GM18511 (cell line): ENCODE results near the gene CCDC92.
"Not testable (repeated sequence)": the region's sequence is repeated elsewhere in the genome, so short reads cannot be mapped to it uniquely, and the experiment has no call there.

Experiments
- ATAC-seq: cut with Tn5 transposase; IDR thresholded peaks from one replicate; pipeline ENCODE4 v1.9.1; 2021; ENCODE audit warnings: mild to moderate bottlenecking, moderate library complexity; ENCODE audit not compliant: unreplicated experiment

Gene CCDC92

GRCh38 chr12:123912415-123913380 lies 59.9 kb downstream of the CCDC92 start:
- ATAC-seq: no peak

- not testable (repeated sequence) for ATAC-seq
These were observed 60.8 kb downstream of the CCDC92 start for GRCh38 chr12:123911672-123912409.

GRCh38 chr12:123910761-123911193 lies 61.9 kb downstream of the CCDC92 start:
- ATAC-seq: no peak

- ATAC-seq: no peak
These were observed 62.6 kb downstream of the CCDC92 start for GRCh38 chr12:123910057-123910456.

GRCh38 chr12:123908884-123909725 lies 63.5 kb downstream of the CCDC92 start:
- no peak for ATAC-seq

DNA sequence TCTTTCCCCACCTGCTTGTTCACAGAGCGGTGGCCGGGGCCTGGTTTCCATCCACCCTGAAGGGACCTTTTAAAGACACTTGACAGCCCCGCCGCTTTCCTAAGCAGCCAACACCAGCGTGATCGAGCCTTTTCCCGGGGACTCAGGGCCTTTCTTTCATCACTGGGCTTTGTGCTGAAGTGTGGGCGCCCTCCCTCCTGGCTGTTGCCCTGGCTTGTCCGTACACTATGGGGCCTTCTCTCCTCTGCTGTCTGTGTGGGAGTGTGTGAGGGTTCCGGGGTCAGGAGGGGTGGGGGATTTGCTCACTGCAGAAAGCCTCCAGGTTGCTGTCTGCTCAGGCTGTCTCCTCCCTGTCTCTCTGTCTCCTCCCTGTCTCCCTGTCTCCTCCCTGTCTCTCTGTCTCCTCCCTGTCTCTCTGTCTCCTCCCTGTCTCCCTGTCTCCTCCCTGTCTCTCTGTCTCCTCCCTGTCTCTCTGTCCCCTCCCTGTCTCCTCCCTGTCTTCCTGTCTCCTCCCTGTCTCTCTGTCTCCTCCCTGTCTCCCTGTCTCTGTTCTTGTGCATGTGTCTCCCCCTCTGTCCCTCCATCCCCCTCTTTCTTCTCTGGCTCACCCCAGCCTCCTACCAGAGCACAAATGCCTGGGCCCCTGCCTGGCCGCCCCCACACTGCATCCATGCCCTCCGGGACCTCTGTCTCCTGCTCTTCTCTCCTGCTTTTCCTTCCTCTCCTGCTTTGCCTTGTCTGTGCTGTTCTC lies 64.7 kb downstream of the CCDC92 start:
- no peak for ATAC-seq

GRCh38 chr12:123906711-123907420 lies 65.8 kb downstream of the CCDC92 start:
- no peak for ATAC-seq

DNA sequence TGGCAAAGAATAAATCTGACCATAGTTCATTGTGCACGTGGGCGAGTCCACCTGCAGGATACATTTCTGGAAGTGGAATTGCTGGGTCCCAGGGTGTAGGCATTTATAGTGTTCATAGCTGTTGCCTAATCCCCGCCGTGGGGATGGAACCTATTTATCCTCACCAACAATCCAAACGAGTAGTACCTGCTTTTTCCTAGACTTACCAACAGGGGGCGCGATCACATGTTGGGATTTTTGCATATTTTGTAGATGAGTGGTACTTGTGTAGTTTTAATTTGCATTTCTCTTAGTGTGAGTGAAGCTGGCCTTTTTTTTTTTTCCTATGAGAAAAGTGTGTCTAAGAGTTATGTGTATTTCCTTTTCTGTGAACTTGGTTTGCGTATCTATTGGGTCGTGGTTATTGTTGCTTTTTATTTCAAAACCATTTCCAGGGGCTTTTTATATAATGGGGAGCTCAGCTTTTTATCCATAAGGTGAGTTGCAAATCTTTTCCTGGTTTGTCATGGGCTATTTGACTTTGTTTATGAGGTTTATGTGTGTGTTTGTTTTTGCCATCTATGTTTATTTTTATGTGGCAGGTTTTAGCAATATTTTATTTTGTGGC lies 67.2 kb downstream of the CCDC92 start:
- no peak for ATAC-seq

- ATAC-seq: no peak
These were observed 69.1 kb downstream of the CCDC92 start for GRCh38 chr12:123903301-123904065.

DNA sequence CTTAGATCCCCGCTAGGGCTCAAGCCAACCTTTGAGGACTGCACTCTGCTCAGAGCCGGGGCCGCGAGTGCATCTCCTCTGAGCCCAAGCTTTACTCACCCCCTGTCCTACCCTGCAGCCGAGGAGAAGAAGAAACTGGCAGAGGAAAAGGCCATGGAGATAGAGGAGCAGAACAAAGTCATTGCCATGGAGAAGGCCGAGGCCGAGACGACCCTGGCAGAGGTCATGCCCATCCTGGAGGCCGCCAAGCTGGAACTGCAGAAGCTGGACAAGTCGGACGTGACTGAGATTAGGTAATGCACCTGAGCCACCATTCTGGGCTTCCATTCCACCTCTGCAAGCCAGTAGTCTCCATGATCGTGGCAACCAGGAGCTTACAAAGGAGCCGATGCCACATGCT lies 69.8 kb downstream of the CCDC92 start:
- ATAC-seq: no peak

GRCh38 chr12:123900871-123901376 lies 71.7 kb downstream of the CCDC92 start:
- ATAC-seq: no peak

DNA sequence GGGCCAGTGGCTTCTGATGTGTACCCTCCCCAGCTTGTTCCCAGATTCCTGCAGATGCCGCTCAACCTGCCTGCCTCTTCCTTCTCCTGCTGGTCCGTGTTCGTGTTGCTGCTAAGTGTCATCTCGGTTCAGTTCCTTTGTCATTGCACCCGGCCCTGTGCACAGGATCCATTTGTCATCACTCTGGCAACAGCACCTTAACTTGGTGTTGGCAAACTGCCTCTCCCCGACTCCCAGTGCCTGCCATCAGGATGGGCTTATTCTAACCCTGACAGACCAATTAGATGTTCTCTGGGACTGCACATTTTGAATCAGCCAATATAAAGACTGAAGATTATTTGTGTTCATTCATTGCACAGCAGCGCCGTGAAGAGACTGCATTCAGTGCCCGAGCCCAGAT lies 73.3 kb downstream of the CCDC92 start:
- ATAC-seq: no peak

DNA sequence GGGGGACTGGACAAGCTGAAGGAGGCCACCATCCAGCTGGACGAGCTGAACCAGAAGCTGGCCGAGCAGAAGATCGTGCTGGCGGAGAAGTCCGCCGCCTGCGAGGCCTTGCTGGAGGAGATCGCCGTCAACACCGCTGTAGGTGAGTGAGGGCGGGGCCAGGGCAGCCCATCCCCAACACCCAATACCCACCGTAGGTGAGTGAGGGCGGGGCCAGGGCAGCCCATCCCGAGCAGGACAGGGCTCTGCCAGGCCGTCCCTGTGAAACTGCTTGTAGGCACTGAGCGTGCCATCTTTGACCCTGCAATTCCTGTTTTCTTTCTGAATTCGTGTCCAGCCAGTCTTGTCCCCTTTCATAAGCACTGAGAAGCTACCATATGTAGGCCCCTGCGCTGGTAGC lies 74.0 kb downstream of the CCDC92 start:
- no peak for ATAC-seq

DNA sequence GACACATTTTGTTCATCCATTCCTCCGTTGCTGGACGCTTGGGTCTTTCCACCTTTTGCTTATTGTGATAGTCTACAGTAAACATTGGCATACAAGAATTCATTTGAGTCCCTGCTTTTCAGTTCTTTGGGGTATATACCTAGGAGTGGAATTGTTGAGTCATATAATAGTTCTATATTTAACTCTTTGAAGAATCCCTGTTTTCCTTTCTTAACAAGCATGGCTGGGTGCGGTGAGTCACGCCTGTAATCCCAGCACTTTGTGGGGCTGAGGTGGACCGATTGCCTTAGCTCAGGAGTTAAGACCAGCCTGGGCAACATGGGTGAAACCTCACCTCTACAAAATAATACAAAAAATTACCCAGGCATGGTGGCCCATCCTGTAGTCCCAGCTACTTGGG lies 75.4 kb downstream of the CCDC92 start:
- ATAC-seq: no peak

GRCh38 chr12:123896767-123897166 lies 75.9 kb downstream of the CCDC92 start:
- no peak for ATAC-seq

GRCh38 chr12:123895451-123895850 lies 77.2 kb downstream of the CCDC92 start:
- ATAC-seq: no peak

DNA sequence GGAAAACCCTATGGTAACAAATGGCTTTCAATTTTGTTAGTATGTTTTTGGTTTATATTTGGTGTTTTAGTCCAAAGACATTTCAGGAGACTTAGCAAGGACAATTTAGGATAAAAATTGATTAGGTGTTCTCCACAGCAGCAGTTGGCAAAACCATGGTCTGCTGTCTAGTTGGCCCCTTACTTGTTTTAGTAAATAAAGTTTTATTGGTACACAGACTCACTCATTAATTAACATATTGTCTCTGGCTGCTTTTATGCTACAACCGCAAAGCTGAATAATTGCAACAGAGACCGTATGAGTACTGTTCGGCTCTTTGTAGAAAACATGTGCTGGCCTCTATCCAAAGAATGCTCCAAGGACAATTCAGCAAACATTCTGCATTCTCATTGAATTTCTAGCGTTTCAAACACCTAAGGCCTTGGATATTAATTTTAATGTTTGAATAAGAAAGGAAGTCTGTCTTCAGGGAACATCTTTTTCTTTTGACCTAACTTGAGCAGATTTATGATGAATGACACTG lies 77.7 kb downstream of the CCDC92 start:
- ATAC-seq: no peak

DNA sequence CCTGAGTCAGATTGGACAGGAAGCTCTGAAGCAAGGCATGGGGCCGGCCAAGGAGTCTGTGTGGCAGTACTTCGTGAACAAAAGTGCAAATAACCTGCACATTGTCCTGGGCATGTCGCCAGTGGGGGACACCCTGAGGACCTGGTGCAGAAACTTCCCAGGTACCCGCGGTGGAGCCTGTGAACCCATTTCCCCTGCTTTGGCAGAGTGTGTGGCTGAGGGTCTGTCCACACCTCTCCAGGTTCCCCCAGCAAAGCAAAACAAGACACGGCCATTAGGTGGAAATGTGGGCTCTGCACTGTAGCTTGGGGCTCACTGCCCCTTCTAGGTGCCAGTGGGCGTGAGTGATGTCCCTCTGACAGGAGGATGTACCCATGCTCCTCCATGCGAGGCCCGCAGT lies 79.4 kb downstream of the CCDC92 start:
- ATAC-seq: no peak
